ENCODE data around the gene MPZL2. TPM values are rescaled to one million over a fixed set of nuclear protein-coding genes. Genes with fewer than 3 reads are reported as not detected.
A peak's percentile ranks its signal among the peaks of the same experiment; 100 is the strongest.

The MPZL2 gene
- total and polyA plus RNA-seq, 2 of the 8 experiments (the other 6 are each of a cell fraction or from before 2014, with no cell fraction given), result 2.4 to 3.2 TPM

DNA sequence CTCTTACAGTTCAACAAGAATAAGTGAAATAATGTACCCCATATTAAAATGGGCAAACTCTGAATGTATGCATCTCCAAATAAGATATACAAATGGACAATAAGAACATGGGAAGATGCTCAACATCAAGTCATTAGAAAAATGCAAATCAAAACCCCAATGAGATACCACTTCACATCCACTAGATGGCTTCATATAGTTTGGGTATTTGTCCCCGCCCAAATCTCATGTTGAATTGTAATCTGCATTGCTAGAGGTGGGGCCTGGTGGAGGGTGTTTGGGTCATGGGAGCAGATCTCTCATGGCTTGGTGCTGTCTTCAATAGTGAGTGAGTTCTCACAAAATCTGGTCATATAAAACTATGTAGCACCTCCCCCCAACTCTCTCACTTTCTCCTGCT, 5.7 kb downstream of the MPZL2 start:
- Histone ChIP-seq H4K91ac (replicated peaks; ENCODE audit: insufficient read length, low read length) (no peak overlapping the region), H3K4ac (replicated peaks; ENCODE audit: insufficient read length, low read depth, low read length) (no peak overlapping the region), H3K9me3 (ENCODE audit: insufficient read depth in 2 of 2, low read depth in 1 of 2, low read length in 1 of 2) (no peaks in the 10 kb centered on the region), H2BK120ac (replicated peaks; ENCODE audit: low read depth, low read length) (no peak overlapping the region), H2BK15ac (ENCODE audit: low read length) (no peak overlapping the region), H3K4me2 (ENCODE audit: insufficient read depth in 1 of 2, low read depth in 2 of 2, low read length in 2 of 2) (no peak overlapping the region), H2BK5ac (ENCODE audit: low read depth, low read length) (no peak overlapping the region), H3K23ac (ENCODE audit: insufficient read length) (no peak overlapping the region), H4K8ac (ENCODE audit: extremely low read depth, insufficient read depth, low read length) (no peak overlapping the region), H2BK20ac (ENCODE audit: low read length) (no peak overlapping the region), H3K23me2 (ENCODE audit: low read depth, low read length) (no peaks in the 10 kb centered on the region), H2AFZ (ENCODE audit: low read length) (no peak overlapping the region), H4K5ac (ENCODE audit: insufficient read length, low read depth, low read length) (no peak overlapping the region), H3K27me3 (replicated peaks in 1 of 4; ENCODE audit: control insufficient read depth in 3 of 4, extremely low read depth in 1 of 4, insufficient read depth in 3 of 4, low read length in 3 of 4) (peaks cover 1 to 11% (median 8%) of the 10 kb centered on the region in 4 experiments; a peak in 6 of 7 replicates), H3K79me2 (ENCODE audit: control insufficient read depth in 1 of 2, insufficient read depth in 2 of 2, low read length in 2 of 2) (no peaks in the 10 kb centered on the region), H3K9ac (replicated peaks in 1 of 4; ENCODE audit: extremely low read depth in 1 of 4, low read depth in 3 of 4, low read length in 3 of 4) (no peak overlapping the region), H3K56ac (replicated peaks; ENCODE audit: insufficient read length, low read depth, low read length) (no peak overlapping the region), H2BK12ac (ENCODE audit: low read depth, low read length) (no peak overlapping the region), H3K36me3 (ENCODE audit: control insufficient read depth in 2 of 4, insufficient read depth in 4 of 4, low read length in 3 of 4) (no peaks in the 10 kb centered on the region), H3K79me1 (ENCODE audit: low read depth, low read length) (no peaks in the 10 kb centered on the region), H4K20me1 (replicated peaks in 1 of 2; ENCODE audit: control insufficient read depth in 1 of 2, insufficient read depth in 2 of 2, low read length in 2 of 2) (no peaks in the 10 kb centered on the region), H3K18ac (ENCODE audit: extremely low read depth, low read length) (no peak overlapping the region), H3K14ac (ENCODE audit: insufficient read length) (no peak overlapping the region), H3K27ac (ENCODE audit: low read depth, low read length) (no peak overlapping the region), H3K4me1 (replicated peaks in 1 of 4; ENCODE audit: control insufficient read depth in 3 of 4, insufficient read depth in 4 of 4, low read length in 3 of 4) (peaks cover 0 to 2% (median 0%) of the 10 kb centered on the region in 4 experiments; a peak in 3 of 7 replicates), H3K4me3 (ENCODE audit: extremely low read depth in 1 of 4, insufficient read depth in 2 of 4, low read depth in 3 of 4, low read length in 4 of 4) (no peak overlapping the region), H2AK5ac (ENCODE audit: low read depth, low read length) (no peak overlapping the region)
- no peak for DNase-seq (ENCODE audit: low read depth in 1 of 2, low spot score in 2 of 2)
- no peak for FAIRE-seq
- WGBS, 2 experiments (ENCODE audit: extremely low coverage in 1 of 2, insufficient coverage in 1 of 2, insufficient read length in 1 of 2, insufficient replicate concordance in 2 of 2, low coverage in 1 of 2, low lambda C conversion rate in 2 of 2, missing lambda C conversion rate in 1 of 2), result 0% methylated on average over 1 of the region's 1 CpG; no CpG with 5 or more reads in 1 of the 2 experiments
- no peak for TF ChIP-seq BRCA1 (IDR thresholded peaks at IDR 0.05; ENCODE audit: low read depth, low read length)
- no peak for TF ChIP-seq NRF1 (IDR thresholded peaks at IDR 0.05; ENCODE audit: low read depth, low read length)
- TF ChIP-seq, protein P1, sequence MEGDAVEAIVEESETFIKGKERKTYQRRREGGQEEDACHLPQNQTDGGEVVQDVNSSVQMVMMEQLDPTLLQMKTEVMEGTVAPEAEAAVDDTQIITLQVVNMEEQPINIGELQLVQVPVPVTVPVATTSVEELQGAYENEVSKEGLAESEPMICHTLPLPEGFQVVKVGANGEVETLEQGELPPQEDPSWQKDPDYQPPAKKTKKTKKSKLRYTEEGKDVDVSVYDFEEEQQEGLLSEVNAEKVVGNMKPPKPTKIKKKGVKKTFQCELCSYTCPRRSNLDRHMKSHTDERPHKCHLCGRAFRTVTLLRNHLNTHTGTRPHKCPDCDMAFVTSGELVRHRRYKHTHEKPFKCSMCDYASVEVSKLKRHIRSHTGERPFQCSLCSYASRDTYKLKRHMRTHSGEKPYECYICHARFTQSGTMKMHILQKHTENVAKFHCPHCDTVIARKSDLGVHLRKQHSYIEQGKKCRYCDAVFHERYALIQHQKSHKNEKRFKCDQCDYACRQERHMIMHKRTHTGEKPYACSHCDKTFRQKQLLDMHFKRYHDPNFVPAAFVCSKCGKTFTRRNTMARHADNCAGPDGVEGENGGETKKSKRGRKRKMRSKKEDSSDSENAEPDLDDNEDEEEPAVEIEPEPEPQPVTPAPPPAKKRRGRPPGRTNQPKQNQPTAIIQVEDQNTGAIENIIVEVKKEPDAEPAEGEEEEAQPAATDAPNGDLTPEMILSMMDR (IDR thresholded peaks at IDR 0.05; ENCODE audit: control extremely low read depth in 1 of 3, insufficient read depth in 1 of 3, low read depth in 1 of 3, low read length in 3 of 3), result peak in 2 of 3 experiments; percentile 11 to 41; a peak in 2 of 4 replicates
- TF ChIP-seq RAD21 (IDR thresholded peaks at IDR 0.05 in 1 of 2, conservative IDR thresholded peaks at IDR 0.05 in 1 of 2; ENCODE audit: low read depth in 2 of 2, low read length in 2 of 2), result peak; percentile 24 to 40
- CTCF ChIA-PET (ENCODE audit: partially characterized antibody), result interaction anchor here (0.6 to 3.9 kb wide), 5 partner anchors 24 to 895 kb away, joined by 3 to 16 read pairs (median 7); no protein-coding TSS in a partner anchor
- POLR2A ChIA-PET (ENCODE audit: partially characterized antibody), result no interaction called here

Measured in H1 (cell line).